BJ (cell line): ENCODE data around the gene FOLR1. TPM values are rescaled to one million over a fixed set of nuclear protein-coding genes. Genes with fewer than 3 reads are reported as not detected.
"Not testable (repeated sequence)": the region's sequence is repeated elsewhere in the genome, so short reads cannot be mapped to it uniquely, and the experiment has no call there.

Experiments used
- CTCF ChIA-PET: fragments of 350-600 bp; formaldehyde crosslinking; extraction: SDS; loops from one replicate; lab custom pipeline; 2021; ENCODE audit warnings: antibody characterized with exemption, inconsistent platforms; lab: Yijun Ruan, JAX
- POLR2A ChIA-PET: fragments of 300-600 bp; sonication (Branson Sonifier 250); formaldehyde crosslinking; extraction: SDS; loops from one replicate; lab custom pipeline; 2021; ENCODE audit warnings: antibody characterized with exemption; lab: Charles Lee
- DNase-seq: peaks from one replicate; pipeline ENCODE4 v3.0.0-alpha.2; 2011; ENCODE audit warnings: low read depth
- H3K27me3 ChIP-seq: 2 replicates; pipeline ENCODE4 v1.6.0; 2011; ENCODE audit warnings: low read length; ENCODE audit not compliant: control insufficient read depth, insufficient read depth
- H3K36me3 ChIP-seq: 2 replicates; pipeline ENCODE4 v1.5.1; 2011; ENCODE audit warnings: low read length; ENCODE audit not compliant: control insufficient read depth, insufficient read depth
- H3K4me3 ChIP-seq: 2 replicates; pipeline ENCODE4 v1.5.1; 2011; ENCODE audit warnings: low read depth, mild to moderate bottlenecking, control low read depth, low read length
- CTCF ChIP-seq: IDR thresholded peaks from 2 replicates; pipeline ENCODE4 v1.5.1; 2011; ENCODE audit warnings: low read depth, mild to moderate bottlenecking, control low read depth, inconsistent platforms, low read length, moderate library complexity; ENCODE audit not compliant: insufficient read depth
- polyA minus RNA-seq: library from RNA; depleted of rRNA, polyadenylated mRNA; stranded (reverse); fragments of >200 nt; gene quantifications from 2 replicates; pipeline ENCODE4 v1.2.3, GENCODE V29; 2011; rRNA and poly(A)+ RNA removed
- polyA plus RNA-seq: library from polyadenylated mRNA; depleted of rRNA; stranded (reverse); fragments of >200 nt; gene quantifications from 2 replicates; pipeline ENCODE4 v1.2.3, GENCODE V29; 2011; rRNA removed

FOLR1 gene
- 0.83 and 1.2 TPM in 2 replicates for polyA plus RNA-seq
- 0.24 TPM in 1 of 2 replicates, not detected in the other for polyA minus RNA-seq

GRCh38 chr11:72191961-72192381 is at the start of gene FOLR1:
FOLR1 (plus strand) TSS chr11:72192140; CDS start chr11:72192174, 34 bp downstream.
- CTCF ChIA-PET: interaction anchor here (0.6 to 0.7 kb wide), 2 partner anchors 8 to 242 kb away, joined by 3 to 4 read pairs; partner anchors contain the start of gene CLPB
- Histone ChIP-seq H3K4me3 (no peak within 1 kb of the TSS), H3K27me3 (no peaks in the 10 kb centered on the region; the same call in 1 of the 2 replicates), H3K36me3 (no peaks in the 10 kb centered on the region)
- DNase-seq: no peak
- POLR2A ChIA-PET: no interaction called here
- TF ChIP-seq CTCF: no peak

DNA sequence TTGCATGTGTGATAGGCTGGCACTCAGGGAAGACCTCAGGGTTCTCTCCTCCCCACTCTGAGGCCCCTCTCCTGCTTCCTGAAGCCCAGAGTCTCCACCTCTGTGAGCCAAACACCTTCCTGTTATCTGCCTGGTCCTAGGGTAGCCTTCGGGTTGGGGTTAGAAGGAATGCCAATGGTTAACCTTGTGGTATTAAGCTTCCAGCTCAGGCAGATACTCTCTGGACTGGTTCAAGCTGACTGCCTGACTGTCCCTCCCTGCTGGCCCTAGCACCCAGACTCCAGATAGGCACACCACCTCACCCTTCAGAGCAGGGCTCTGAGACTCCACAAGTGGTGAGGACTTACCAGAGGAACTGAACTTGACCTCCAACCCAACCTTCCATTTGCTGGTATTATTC is 49.4 kb upstream of the FOLR1 start:
- H3K4me3 ChIP-seq, H3K36me3 ChIP-seq, DNase-seq, POLR2A ChIA-PET, H3K27me3 ChIP-seq: not testable (repeated sequence)
- CTCF ChIA-PET: interaction anchor here (2.8 to 3.9 kb wide), 4 partner anchors 8 to 118 kb away, joined by 7 to 42 read pairs (median 30); partner anchors contain the start of gene FOLR3

GRCh38 chr11:72144807-72145565 is 47.0 kb upstream of the FOLR1 start:
- POLR2A ChIA-PET: interaction anchor here (1.7 kb wide), 1 partner anchor 32 kb away, joined by 10 read pairs; the partner anchor contains the start of gene ANAPC15
- CTCF ChIA-PET: interaction anchor here (0.8 to 3.9 kb wide), 25 partner anchors 7 to 302 kb away, joined by 3 to 42 read pairs (median 6); partner anchors contain the start of genes ANAPC15, FOLR3 and LAMTOR1
- no peak for TF ChIP-seq CTCF
- peak; percentile 88 for DNase-seq
- H3K4me3 ChIP-seq: no peak overlapping the region
- H3K36me3 ChIP-seq: no peaks in the 10 kb centered on the region; the same call in 1 of the 2 replicates
- H3K27me3 ChIP-seq: no peaks in the 10 kb centered on the region

GRCh38 chr11:72146625-72147024 is 45.3 kb upstream of the FOLR1 start:
- Histone ChIP-seq H3K36me3 (no peaks in the 10 kb centered on the region; the same call in 1 of the 2 replicates), H3K4me3 (no peak overlapping the region), H3K27me3 (no peaks in the 10 kb centered on the region)
- no peak for TF ChIP-seq CTCF
- ChIA-PET CTCF (interaction anchor here (1.0 to 3.9 kb wide), 3 partner anchors 23 to 121 kb away, joined by 3 to 27 read pairs (median 7); no protein-coding TSS in a partner anchor), POLR2A (no interaction called here)
- no peak for DNase-seq

- no peak overlapping the region for H3K4me3 ChIP-seq
- no peaks in the 10 kb centered on the region for H3K27me3 ChIP-seq
- no peak for TF ChIP-seq CTCF
- no peaks in the 10 kb centered on the region; the same call in 1 of the 2 replicates for H3K36me3 ChIP-seq
- POLR2A ChIA-PET: no interaction called here
- CTCF ChIA-PET: interaction anchor here (0.6 to 1.4 kb wide), 5 partner anchors 9 to 125 kb away, joined by 3 read pairs; no protein-coding TSS in a partner anchor
- DNase-seq: no peak
These were observed 41.1 kb upstream of the FOLR1 start for GRCh38 chr11:72150882-72151281.

GRCh38 chr11:72153874-72154273 is 38.1 kb upstream of the FOLR1 start:
- not testable (repeated sequence) for H3K27me3 ChIP-seq, H3K4me3 ChIP-seq, DNase-seq, H3K36me3 ChIP-seq
- ChIA-PET CTCF (interaction anchor here (0.9 to 4.8 kb wide), 3 partner anchors 10 to 31 kb away, joined by 3 to 34 read pairs (median 4); no protein-coding TSS in a partner anchor), POLR2A (interaction anchor here (0.7 kb wide), 1 partner anchor 42 kb away, joined by 4 read pairs; the partner anchor contains the start of gene ANAPC15)
